GM12878 (cell line): ENCODE data around the gene PYM1. TPM values are rescaled to one million over a fixed set of nuclear protein-coding genes. Genes with fewer than 3 reads are reported as not detected.

ENCODE experiments used
- ASH2L ChIP-seq: fragments of 300-600, 200-600 bp; sonication (generic); IDR thresholded peaks from 2 replicates; pipeline ENCODE4 v1.6.1; 2017; ENCODE audit warnings: low read depth, mild to moderate bottlenecking, borderline replicate concordance
- CHD4 ChIP-seq: fragments of 200-600 bp; sonication (generic); IDR thresholded peaks from 2 replicates; pipeline ENCODE4 v1.6.1; 2016; ENCODE audit warnings: mild to moderate bottlenecking
- EZH2 ChIP-seq: IDR thresholded peaks from 2 replicates; pipeline ENCODE4 v1.6.1; 2012; ENCODE audit warnings: low read depth, mild to moderate bottlenecking, control low read depth, inconsistent platforms, low read length, borderline replicate concordance; ENCODE audit not compliant: control insufficient read depth
- HCFC1 ChIP-seq: fragments of 150-350 bp; IDR thresholded peaks from 2 replicates; pipeline ENCODE4 v1.6.1; 2014; ENCODE audit warnings: low read length
- IKZF2 ChIP-seq, 2 experiments: fragments of 450-650 bp; IDR thresholded peaks; 2 replicates each; pipeline ENCODE4 v1.6.1; 2017; ENCODE audit warnings: mild to moderate bottlenecking in 2 of 2, moderate library complexity in 2 of 2
- PAX5 ChIP-seq: IDR thresholded peaks from 2 replicates; pipeline ENCODE4 v1.6.1; 2011; ENCODE audit warnings: low read depth, low read length, borderline replicate concordance
- PML ChIP-seq: IDR thresholded peaks from 2 replicates; pipeline ENCODE4 v1.6.1; 2012; ENCODE audit warnings: low read length, inconsistent platforms
- POU2F2 ChIP-seq: IDR thresholded peaks from 3 replicates; pipeline ENCODE4 v1.6.1; 2011; ENCODE audit warnings: low read depth, mild to moderate bottlenecking, low read length, borderline replicate concordance
- RAD21 ChIP-seq: IDR thresholded peaks from 2 replicates; pipeline ENCODE4 v1.6.1; 2011; ENCODE audit warnings: mild to moderate bottlenecking, low read depth, low read length, moderate library complexity; ENCODE audit not compliant: insufficient read depth
- RUNX3 ChIP-seq: IDR thresholded peaks from 2 replicates; pipeline ENCODE4 v1.6.1; 2012; ENCODE audit warnings: low read length, inconsistent platforms
- SMAD5 ChIP-seq: IDR thresholded peaks from 2 replicates; pipeline ENCODE4 v1.6.1; 2016; ENCODE audit warnings: antibody characterized with exemption, low read depth
- TCF7 ChIP-seq: IDR thresholded peaks from 2 replicates; pipeline ENCODE4 v1.6.1; 2014; ENCODE audit warnings: antibody characterized with exemption, borderline replicate concordance
- ZNF384 ChIP-seq: IDR thresholded peaks from 2 replicates; pipeline ENCODE4 v1.6.1; 2012; ENCODE audit warnings: low read depth, mild to moderate bottlenecking, low read length, improper control_type of control experiment, borderline replicate concordance
- ZZZ3 ChIP-seq: IDR thresholded peaks from 2 replicates; pipeline ENCODE4 v1.6.1; 2011; ENCODE audit warnings: low read depth; ENCODE audit not compliant: control insufficient read depth, insufficient read length
- polyA plus RNA-seq, 11 experiments: library from polyadenylated mRNA; depleted of rRNA in 4 of 11; unstranded in 6 of 11; stranded (reverse) in 5 of 11; fragments of >200 nt; fragmentation: Nextera tagmentation in 4 of 11; fragmentation: Illumina TruSeq in 1 of 11; extraction: Ambion mirVana in 4 of 11; extraction: Trizol in 1 of 11; gene quantifications; 1 replicate in 1 of 11; 2 replicates in 10 of 11; pipeline versions ENCODE4 v1.2.1 to v1.2.3, GENCODE V29; 2011 to 2016; ENCODE audit warnings: inconsistent platforms in 2 of 11, missing spikeins in 2 of 11, low read depth in 1 of 11
- total RNA-seq, 4 experiments: library from RNA; depleted of rRNA in 3 of 4; stranded (reverse); fragments of >200 nt in 3 of 4; fragmentation: Illumina TruSeq in 1 of 4; extraction: Trizol in 1 of 4; gene quantifications; 2 replicates each; pipeline versions ENCODE4 v1.2.1 to v1.2.3, GENCODE V29; 2013 to 2021
- TF ChIP-seq, protein P1 (sequence below), 3 experiments: IDR thresholded peaks in 2 of 3; conservative IDR thresholded peaks in 1 of 3; 2 replicates each; pipeline ENCODE4 v1.5.1; 2011; ENCODE audit warnings: low read depth in 3 of 3, low read length in 3 of 3, mild to moderate bottlenecking in 3 of 3, control low read depth in 2 of 3, moderate library complexity in 2 of 3, inconsistent platforms in 1 of 3, mixed read lengths in 1 of 3; ENCODE audit not compliant: control insufficient read depth in 2 of 3, insufficient read depth in 1 of 3; ENCODE audit errors: extremely low read depth in 1 of 3
- TF ChIP-seq, protein P2 (sequence below): IDR thresholded peaks from 2 replicates; pipeline ENCODE4 v1.6.1; 2011; ENCODE audit warnings: borderline replicate concordance, low read depth, mild to moderate bottlenecking, moderate library complexity, low read length; ENCODE audit not compliant: insufficient read depth, poor library complexity, severe bottlenecking
- TF ChIP-seq, protein P3 (sequence below): IDR thresholded peaks from 2 replicates; pipeline ENCODE4 v1.6.1; 2012; ENCODE audit warnings: improper control_type of control experiment, low read depth, low read length; ENCODE audit not compliant: insufficient replicate concordance
- TF ChIP-seq, protein P4 (sequence below): IDR thresholded peaks from 2 replicates; pipeline ENCODE4 v1.6.1; 2012; ENCODE audit warnings: low read depth, low read length, improper control_type of control experiment

PYM1 gene
- total and polyA plus RNA-seq, 10 of the 15 experiments (the other 5 are each of a cell fraction or from before 2014, with no cell fraction given) = 33.9 to 93.4 (median 55.8) TPM

DNA sequence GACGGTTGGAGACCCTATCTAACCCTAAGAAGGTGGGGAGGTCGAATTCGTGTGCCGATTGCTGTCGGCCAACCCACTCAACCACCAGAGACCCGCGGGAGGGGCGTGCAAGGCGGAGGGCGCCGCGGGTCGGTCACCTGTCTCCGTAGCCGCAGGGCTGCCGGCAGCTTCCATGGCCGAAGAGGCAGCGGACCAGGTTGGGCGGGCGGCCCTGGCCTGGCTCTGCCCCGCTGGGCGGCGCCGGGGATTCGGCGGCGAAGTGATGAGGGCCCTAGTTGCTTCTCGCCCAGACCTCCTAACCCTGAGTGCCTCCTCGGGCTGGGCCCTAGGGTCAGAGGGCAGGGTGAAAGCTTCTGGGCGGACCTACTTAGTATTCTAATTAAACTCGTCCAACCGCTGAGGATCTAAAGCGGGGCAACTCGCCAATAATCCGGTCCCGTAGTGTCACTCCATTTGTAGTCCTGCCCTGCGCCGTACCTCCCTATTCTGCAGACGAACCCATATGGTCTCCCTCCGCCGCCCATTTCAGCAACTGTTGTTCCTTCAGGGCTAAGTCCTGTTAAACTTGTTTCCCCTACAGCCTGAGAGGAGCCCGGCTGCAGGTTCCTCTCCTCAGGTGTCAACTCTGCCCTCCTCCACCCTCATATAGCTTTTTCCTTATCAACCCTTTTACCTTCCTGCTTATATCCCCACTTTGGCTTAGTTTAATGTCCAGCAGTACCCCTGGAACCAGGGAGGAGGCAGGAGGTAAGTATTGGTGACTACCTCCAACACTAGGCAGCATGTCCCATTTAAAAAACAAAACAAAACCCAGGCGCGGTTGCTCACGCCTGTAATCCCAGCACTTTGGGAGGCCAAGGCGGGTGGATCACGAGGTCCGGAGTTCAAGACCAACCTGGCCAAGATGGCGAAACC lies at the start of gene PYM1 (continued):
- TF ChIP-seq, protein P1, sequence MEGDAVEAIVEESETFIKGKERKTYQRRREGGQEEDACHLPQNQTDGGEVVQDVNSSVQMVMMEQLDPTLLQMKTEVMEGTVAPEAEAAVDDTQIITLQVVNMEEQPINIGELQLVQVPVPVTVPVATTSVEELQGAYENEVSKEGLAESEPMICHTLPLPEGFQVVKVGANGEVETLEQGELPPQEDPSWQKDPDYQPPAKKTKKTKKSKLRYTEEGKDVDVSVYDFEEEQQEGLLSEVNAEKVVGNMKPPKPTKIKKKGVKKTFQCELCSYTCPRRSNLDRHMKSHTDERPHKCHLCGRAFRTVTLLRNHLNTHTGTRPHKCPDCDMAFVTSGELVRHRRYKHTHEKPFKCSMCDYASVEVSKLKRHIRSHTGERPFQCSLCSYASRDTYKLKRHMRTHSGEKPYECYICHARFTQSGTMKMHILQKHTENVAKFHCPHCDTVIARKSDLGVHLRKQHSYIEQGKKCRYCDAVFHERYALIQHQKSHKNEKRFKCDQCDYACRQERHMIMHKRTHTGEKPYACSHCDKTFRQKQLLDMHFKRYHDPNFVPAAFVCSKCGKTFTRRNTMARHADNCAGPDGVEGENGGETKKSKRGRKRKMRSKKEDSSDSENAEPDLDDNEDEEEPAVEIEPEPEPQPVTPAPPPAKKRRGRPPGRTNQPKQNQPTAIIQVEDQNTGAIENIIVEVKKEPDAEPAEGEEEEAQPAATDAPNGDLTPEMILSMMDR (IDR thresholded peaks at IDR 0.05 in 2 of 3, conservative IDR thresholded peaks at IDR 0.05 in 1 of 3; ENCODE audit: control insufficient read depth in 2 of 3, extremely low read depth in 1 of 3, insufficient read depth in 1 of 3, low read depth in 3 of 3, low read length in 3 of 3) = no peak
- TF ChIP-seq, protein P2, sequence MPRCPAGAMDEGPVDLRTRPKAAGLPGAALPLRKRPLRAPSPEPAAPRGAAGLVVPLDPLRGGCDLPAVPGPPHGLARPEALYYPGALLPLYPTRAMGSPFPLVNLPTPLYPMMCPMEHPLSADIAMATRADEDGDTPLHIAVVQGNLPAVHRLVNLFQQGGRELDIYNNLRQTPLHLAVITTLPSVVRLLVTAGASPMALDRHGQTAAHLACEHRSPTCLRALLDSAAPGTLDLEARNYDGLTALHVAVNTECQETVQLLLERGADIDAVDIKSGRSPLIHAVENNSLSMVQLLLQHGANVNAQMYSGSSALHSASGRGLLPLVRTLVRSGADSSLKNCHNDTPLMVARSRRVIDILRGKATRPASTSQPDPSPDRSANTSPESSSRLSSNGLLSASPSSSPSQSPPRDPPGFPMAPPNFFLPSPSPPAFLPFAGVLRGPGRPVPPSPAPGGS = no peak
- TF ChIP-seq PAX5 (no peak), RUNX3 (peak; percentile 17), CHD4 (no peak), POU2F2 (0 out of 3 replicates have a peak, but pooled peaks have one; percentile 12), IKZF2 (IDR thresholded peaks at IDR 0.05) (peak in 1 of 2 experiments; percentile 14; a peak in 1 of 4 replicates), RAD21 (no peak), TCF7 (no peak), EZH2 (no peak), SMAD5 (peak; percentile 9), ZNF384 (no peak), HCFC1 (no peak), ASH2L (no peak), ZZZ3 (no peak), PML (no peak)
- TF ChIP-seq, protein P3, sequence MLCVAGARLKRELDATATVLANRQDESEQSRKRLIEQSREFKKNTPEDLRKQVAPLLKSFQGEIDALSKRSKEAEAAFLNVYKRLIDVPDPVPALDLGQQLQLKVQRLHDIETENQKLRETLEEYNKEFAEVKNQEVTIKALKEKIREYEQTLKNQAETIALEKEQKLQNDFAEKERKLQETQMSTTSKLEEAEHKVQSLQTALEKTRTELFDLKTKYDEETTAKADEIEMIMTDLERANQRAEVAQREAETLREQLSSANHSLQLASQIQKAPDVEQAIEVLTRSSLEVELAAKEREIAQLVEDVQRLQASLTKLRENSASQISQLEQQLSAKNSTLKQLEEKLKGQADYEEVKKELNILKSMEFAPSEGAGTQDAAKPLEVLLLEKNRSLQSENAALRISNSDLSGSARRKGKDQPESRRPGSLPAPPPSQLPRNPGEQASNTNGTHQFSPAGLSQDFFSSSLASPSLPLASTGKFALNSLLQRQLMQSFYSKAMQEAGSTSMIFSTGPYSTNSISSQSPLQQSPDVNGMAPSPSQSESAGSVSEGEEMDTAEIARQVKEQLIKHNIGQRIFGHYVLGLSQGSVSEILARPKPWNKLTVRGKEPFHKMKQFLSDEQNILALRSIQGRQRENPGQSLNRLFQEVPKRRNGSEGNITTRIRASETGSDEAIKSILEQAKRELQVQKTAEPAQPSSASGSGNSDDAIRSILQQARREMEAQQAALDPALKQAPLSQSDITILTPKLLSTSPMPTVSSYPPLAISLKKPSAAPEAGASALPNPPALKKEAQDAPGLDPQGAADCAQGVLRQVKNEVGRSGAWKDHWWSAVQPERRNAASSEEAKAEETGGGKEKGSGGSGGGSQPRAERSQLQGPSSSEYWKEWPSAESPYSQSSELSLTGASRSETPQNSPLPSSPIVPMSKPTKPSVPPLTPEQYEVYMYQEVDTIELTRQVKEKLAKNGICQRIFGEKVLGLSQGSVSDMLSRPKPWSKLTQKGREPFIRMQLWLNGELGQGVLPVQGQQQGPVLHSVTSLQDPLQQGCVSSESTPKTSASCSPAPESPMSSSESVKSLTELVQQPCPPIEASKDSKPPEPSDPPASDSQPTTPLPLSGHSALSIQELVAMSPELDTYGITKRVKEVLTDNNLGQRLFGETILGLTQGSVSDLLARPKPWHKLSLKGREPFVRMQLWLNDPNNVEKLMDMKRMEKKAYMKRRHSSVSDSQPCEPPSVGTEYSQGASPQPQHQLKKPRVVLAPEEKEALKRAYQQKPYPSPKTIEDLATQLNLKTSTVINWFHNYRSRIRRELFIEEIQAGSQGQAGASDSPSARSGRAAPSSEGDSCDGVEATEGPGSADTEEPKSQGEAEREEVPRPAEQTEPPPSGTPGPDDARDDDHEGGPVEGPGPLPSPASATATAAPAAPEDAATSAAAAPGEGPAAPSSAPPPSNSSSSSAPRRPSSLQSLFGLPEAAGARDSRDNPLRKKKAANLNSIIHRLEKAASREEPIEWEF = no peak
- TF ChIP-seq, protein P4, sequence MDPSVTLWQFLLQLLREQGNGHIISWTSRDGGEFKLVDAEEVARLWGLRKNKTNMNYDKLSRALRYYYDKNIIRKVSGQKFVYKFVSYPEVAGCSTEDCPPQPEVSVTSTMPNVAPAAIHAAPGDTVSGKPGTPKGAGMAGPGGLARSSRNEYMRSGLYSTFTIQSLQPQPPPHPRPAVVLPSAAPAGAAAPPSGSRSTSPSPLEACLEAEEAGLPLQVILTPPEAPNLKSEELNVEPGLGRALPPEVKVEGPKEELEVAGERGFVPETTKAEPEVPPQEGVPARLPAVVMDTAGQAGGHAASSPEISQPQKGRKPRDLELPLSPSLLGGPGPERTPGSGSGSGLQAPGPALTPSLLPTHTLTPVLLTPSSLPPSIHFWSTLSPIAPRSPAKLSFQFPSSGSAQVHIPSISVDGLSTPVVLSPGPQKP = no peak
